Stimulated activated CD4-positive, alpha-beta T cell treated with anti-CD3 and anti-CD28 coated beads, Interleukin-4, amount 100 ng/mL, for 48 hours (primary cell): Measurements from ENCODE around the gene ELSPBP1.
"Not testable (repeated sequence)": the region's sequence is repeated elsewhere in the genome, so short reads cannot be mapped to it uniquely, and the experiment has no call there.

ENCODE experiments used
- DNase-seq, 2 donors: peaks; one replicate each; pipeline ENCODE4 v3.0.0-alpha.2; 2020; ENCODE audit warnings: low read depth in 2 of 2

ELSPBP1 gene

GRCh38 chr19:48041877-48042580 is 47.6 kb downstream of the ELSPBP1 start:
- DNase-seq = no peak

GRCh38 chr19:48043675-48044258 is 49.3 kb downstream of the ELSPBP1 start, which contains the start of gene CABP5:
TSS of gene CABP5 (minus strand) at chr19:48044079. CDS start at chr19:48043922, 157 bp downstream.
- DNase-seq = no peak

- DNase-seq = no peak
Observed at GRCh38 chr19:48044561-48044960, 50.1 kb downstream of the ELSPBP1 start.

- no peak for DNase-seq
Observed at GRCh38 chr19:48051335-48052033, 57.1 kb downstream of the ELSPBP1 start.

- DNase-seq = no peak
Observed at GRCh38 chr19:48053076-48053475, 58.6 kb downstream of the ELSPBP1 start.

- no peak for DNase-seq
Observed at GRCh38 chr19:48053856-48054255, 59.4 kb downstream of the ELSPBP1 start.

- no peak for DNase-seq
Observed at GRCh38 chr19:48059331-48059730, 64.9 kb downstream of the ELSPBP1 start.

GRCh38 chr19:48060381-48060780 is 65.9 kb downstream of the ELSPBP1 start:
- DNase-seq = no peak

- no peak for DNase-seq
Observed at GRCh38 chr19:48061401-48062344, 67.2 kb downstream of the ELSPBP1 start.

- no peak for DNase-seq
Observed at GRCh38 chr19:48064509-48064908, 70.1 kb downstream of the ELSPBP1 start.

GRCh38 chr19:48069435-48069834 is 75.0 kb downstream of the ELSPBP1 start:
- no peak for DNase-seq

GRCh38 chr19:48070177-48070769 is 75.8 kb downstream of the ELSPBP1 start:
- DNase-seq = not testable (repeated sequence)
